Raji (cell line): ENCODE data around the gene PCCB.

ENCODE experiments used
- POLR2A ChIP-seq: IDR thresholded peaks from 2 replicates; pipeline ENCODE4 v1.6.1; 2011; ENCODE audit warnings: low read depth, low read length, control low read depth; ENCODE audit not compliant: insufficient read depth

PCCB gene

GRCh38 chr3:136250903-136251460, 842 bp downstream of the PCCB start:
- TF ChIP-seq POLR2A = no peak

- TF ChIP-seq POLR2A = no peak
Observed at GRCh38 chr3:136251511-136251910, 1.4 kb downstream of the PCCB start.

GRCh38 chr3:136255672-136256406, 5.7 kb downstream of the PCCB start:
- TF ChIP-seq POLR2A = no peak

- no peak for TF ChIP-seq POLR2A
Observed at GRCh38 chr3:136258199-136258598, 8.1 kb downstream of the PCCB start.

GRCh38 chr3:136261826-136262225, 11.7 kb downstream of the PCCB start:
- TF ChIP-seq POLR2A = no peak

- TF ChIP-seq POLR2A = no peak
Observed at GRCh38 chr3:136262559-136262958, 12.4 kb downstream of the PCCB start.

- TF ChIP-seq POLR2A = no peak
Observed at GRCh38 chr3:136263251-136263650, 13.1 kb downstream of the PCCB start.

GRCh38 chr3:136267235-136267634, 17.1 kb downstream of the PCCB start:
- no peak for TF ChIP-seq POLR2A

GRCh38 chr3:136270179-136270578, 20.0 kb downstream of the PCCB start:
- TF ChIP-seq POLR2A = no peak

GRCh38 chr3:136276049-136276755, 26.1 kb downstream of the PCCB start:
- no peak for TF ChIP-seq POLR2A

GRCh38 chr3:136277115-136277514, 27.0 kb downstream of the PCCB start:
- no peak for TF ChIP-seq POLR2A

- TF ChIP-seq POLR2A = no peak
Observed at GRCh38 chr3:136277634-136278033, 27.5 kb downstream of the PCCB start.

GRCh38 chr3:136279092-136279491, 29.0 kb downstream of the PCCB start:
- no peak for TF ChIP-seq POLR2A

GRCh38 chr3:136280961-136281360, 30.8 kb downstream of the PCCB start:
- TF ChIP-seq POLR2A = no peak

GRCh38 chr3:136281966-136282520, 31.9 kb downstream of the PCCB start:
- TF ChIP-seq POLR2A = no peak

GRCh38 chr3:136283627-136284026, 33.5 kb downstream of the PCCB start:
- TF ChIP-seq POLR2A = no peak
